CD4-positive, CD25-positive, alpha-beta regulatory T cell (primary cell): ENCODE data around the gene BAIAP3. TPM values are rescaled to one million over a fixed set of nuclear protein-coding genes. Genes with fewer than 3 reads are reported as not detected.

ENCODE experiments used
- ATAC-seq, 2 donors: fragments of 150-1000 bp; cut with Tn5 transposase; one replicate each; pipeline ENCODE4 v1.10.0; 2021; ENCODE audit warnings: low read depth in 2 of 2, moderate number of reproducible peaks in 2 of 2, moderate library complexity in 1 of 2
- DNase-seq, 3 donors: peaks; one replicate each; pipeline versions ENCODE4 v3.0.0 to v3.0.0-alpha.2; 2012 to 2022; ENCODE audit warnings: mixed read lengths in 1 of 3
- H3K27ac ChIP-seq: one replicate; pipeline ENCODE4 v1.7.0; 2013; ENCODE audit warnings: mild to moderate bottlenecking, low read length; ENCODE audit not compliant: insufficient read depth, poor library complexity, severe bottlenecking
- H3K27me3 ChIP-seq: one replicate; pipeline ENCODE4 v1.7.0; 2013; ENCODE audit warnings: low read length; ENCODE audit not compliant: control insufficient read depth, insufficient read depth
- H3K36me3 ChIP-seq: one replicate; pipeline ENCODE4 v1.7.0; 2013; ENCODE audit warnings: mild to moderate bottlenecking, low read length, moderate library complexity; ENCODE audit not compliant: control insufficient read depth, insufficient read depth
- H3K4me1 ChIP-seq: 2 replicates; pipeline ENCODE4 v1.7.0; 2013; ENCODE audit warnings: mild to moderate bottlenecking, low read length; ENCODE audit not compliant: insufficient read depth, control insufficient read depth, poor library complexity, severe bottlenecking
- H3K4me3 ChIP-seq: one replicate; pipeline ENCODE4 v1.7.0; 2013; ENCODE audit warnings: low read depth, mild to moderate bottlenecking, low read length, moderate library complexity
- H3K9me3 ChIP-seq, 2 experiments: 1 replicate in 1 of 2; 2 replicates in 1 of 2; pipeline ENCODE4 v1.7.0; 2013; ENCODE audit warnings: low read length in 2 of 2, mild to moderate bottlenecking in 1 of 2, moderate library complexity in 1 of 2; ENCODE audit not compliant: control insufficient read depth in 2 of 2
- H3K27ac Mint-ChIP-seq, 3 donors: one replicate each; pipeline ENCODE4 v1.8.0; 2020 to 2022; ENCODE audit warnings: mild to moderate bottlenecking in 3 of 3, mixed read lengths in 3 of 3, moderate library complexity in 2 of 3
- H3K27me3 Mint-ChIP-seq: one replicate; pipeline ENCODE4 v1.8.0; 2022; ENCODE audit warnings: mild to moderate bottlenecking, mixed read lengths
- H3K36me3 Mint-ChIP-seq: one replicate; pipeline ENCODE4 v1.8.0; 2020; ENCODE audit warnings: mixed read lengths
- H3K4me1 Mint-ChIP-seq, 4 donors: one replicate each; pipeline ENCODE4 v1.8.0; 2020 to 2022; ENCODE audit warnings: mixed read lengths in 4 of 4, mild to moderate bottlenecking in 1 of 4
- H3K4me3 Mint-ChIP-seq, 4 donors: one replicate each; pipeline ENCODE4 v1.8.0; 2020 to 2022; ENCODE audit warnings: mild to moderate bottlenecking in 4 of 4, mixed read lengths in 4 of 4, moderate library complexity in 3 of 4
- H3K9me3 Mint-ChIP-seq, 7 donors: one replicate each; pipeline ENCODE4 v1.8.0; 2020 to 2022; ENCODE audit warnings: mixed read lengths in 7 of 7, mild to moderate bottlenecking in 3 of 7, moderate library complexity in 2 of 7
- polyA plus RNA-seq, 4 donors: library from polyadenylated mRNA; unstranded; fragments of 300-500 nt; fragmentation: Illumina TruSeq; gene quantifications; one replicate each; pipeline ENCODE4 v1.2.3, GENCODE V29; 2021
- total RNA-seq: library from RNA; stranded (reverse); gene quantifications from one replicate; pipeline ENCODE4 v1.2.3, GENCODE V29; 2022

Gene BAIAP3
- total and polyA plus RNA-seq, 5 donors from 2014 or later, result 0.11 to 3.1 (median 0.35) TPM

DNA sequence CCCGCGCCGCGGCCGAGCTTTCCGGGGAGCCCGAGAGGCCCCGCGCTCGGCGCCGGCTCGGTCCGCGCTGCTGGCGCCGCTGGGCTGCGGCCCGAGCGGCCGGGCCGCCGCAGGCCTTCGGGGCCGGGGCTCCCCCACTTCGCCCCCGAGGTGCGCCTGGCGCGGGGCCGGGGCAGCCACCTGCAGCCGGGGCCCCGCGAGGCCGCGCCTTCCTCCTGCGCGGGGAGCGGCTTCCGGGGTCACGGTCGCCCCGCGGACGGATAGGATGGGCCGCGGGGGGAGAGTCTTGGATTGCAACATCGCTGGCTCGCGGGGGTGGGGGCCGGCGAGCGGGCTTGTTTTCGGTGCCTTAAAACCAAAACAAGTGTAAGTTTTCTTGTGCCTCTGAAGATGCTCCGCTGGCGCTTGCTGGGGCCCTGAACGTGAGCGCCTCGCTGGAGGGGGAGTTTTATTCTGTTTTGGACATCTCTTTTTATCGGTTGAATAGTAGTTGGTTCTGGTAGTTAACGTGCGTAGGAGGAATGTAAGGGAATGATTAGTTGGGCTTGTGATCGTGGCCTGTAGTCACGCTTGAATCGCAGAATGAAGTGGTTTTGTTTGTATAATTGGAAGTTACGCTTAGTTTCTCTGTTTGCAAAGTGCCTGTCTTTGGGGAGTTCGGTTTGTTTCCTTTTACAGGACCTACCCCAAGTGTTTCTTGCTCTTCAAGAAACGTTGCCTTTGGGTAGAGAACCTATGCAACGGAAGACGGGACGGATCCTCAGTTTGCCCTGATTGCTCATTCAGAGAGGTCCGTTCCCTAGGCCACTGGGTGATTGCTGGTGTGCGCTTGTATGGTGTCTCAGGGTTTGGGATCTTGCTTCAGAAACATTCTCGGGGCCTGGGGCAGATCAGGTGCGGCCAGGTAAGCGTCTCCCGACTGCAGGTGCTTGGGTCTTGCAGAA, 23.3 kb upstream of the BAIAP3 start:
- peaks cover 19% of the 10 kb centered on the region for H3K36me3 ChIP-seq
- no peaks in the 10 kb centered on the region for H3K27me3 ChIP-seq
- Mint-ChIP-seq H3K27ac (peak overlapping the region; percentile 88 to 99 (median 98)), H3K27me3 (peaks cover 5% of the 10 kb centered on the region), H3K9me3 (peaks cover 0 to 1% (median 0%) of the 10 kb centered on the region in 7 donors), H3K4me3 (peak overlapping the region; percentile 93 to 98 (median 96)), H3K36me3 (peaks cover 10% of the 10 kb centered on the region), H3K4me1 (peaks cover 4 to 44% (median 17%) of the 10 kb centered on the region in 4 donors)
- peak overlapping the region; percentile 96 for H3K4me3 ChIP-seq
- DNase-seq, result peak; percentile 54 to 70 (median 55)
- peak; percentile 7 to 19 for ATAC-seq
- no peaks in the 10 kb centered on the region for H3K9me3 ChIP-seq
- peaks cover 46% of the 10 kb centered on the region for H3K4me1 ChIP-seq
- peak overlapping the region; percentile 64 for H3K27ac ChIP-seq

DNA sequence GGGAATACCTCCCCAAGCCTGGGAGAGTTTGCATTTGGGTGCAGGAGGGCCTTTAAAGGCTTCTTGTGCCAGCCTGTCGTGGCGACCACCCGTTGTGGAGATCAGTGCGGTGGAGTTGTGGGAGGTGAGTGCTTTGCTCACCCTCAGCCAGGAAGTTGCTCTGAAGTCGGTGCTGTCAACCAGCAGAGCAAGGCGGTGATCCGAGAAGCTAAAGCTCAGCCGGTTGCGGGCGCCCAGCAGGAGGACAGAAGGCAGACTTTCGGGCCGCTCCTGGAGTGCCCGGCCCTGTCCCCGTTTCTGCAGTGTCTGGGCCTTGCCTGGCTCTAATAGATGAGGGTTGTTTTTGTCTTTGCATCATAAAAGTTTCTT, 22.6 kb upstream of the BAIAP3 start:
- DNase-seq (peak in 2 of 3 donors; percentile 32 to 71), ATAC-seq (no peak)
- Mint-ChIP-seq H3K27me3 (peaks cover 5% of the 10 kb centered on the region), H3K9me3 (peaks cover 0 to 1% (median 0%) of the 10 kb centered on the region in 7 donors), H3K27ac (peak overlapping the region; percentile 88 to 99 (median 98)), H3K4me1 (peaks cover 4 to 44% (median 17%) of the 10 kb centered on the region in 4 donors), H3K36me3 (peaks cover 12% of the 10 kb centered on the region), H3K4me3 (peak overlapping the region; percentile 93 to 98 (median 96))
- Histone ChIP-seq H3K4me1 (peaks cover 41% of the 10 kb centered on the region), H3K27me3 (no peaks in the 10 kb centered on the region), H3K4me3 (peak overlapping the region; percentile 96), H3K9me3 (no peaks in the 10 kb centered on the region), H3K36me3 (peaks cover 26% of the 10 kb centered on the region), H3K27ac (peak overlapping the region; percentile 64)

DNA sequence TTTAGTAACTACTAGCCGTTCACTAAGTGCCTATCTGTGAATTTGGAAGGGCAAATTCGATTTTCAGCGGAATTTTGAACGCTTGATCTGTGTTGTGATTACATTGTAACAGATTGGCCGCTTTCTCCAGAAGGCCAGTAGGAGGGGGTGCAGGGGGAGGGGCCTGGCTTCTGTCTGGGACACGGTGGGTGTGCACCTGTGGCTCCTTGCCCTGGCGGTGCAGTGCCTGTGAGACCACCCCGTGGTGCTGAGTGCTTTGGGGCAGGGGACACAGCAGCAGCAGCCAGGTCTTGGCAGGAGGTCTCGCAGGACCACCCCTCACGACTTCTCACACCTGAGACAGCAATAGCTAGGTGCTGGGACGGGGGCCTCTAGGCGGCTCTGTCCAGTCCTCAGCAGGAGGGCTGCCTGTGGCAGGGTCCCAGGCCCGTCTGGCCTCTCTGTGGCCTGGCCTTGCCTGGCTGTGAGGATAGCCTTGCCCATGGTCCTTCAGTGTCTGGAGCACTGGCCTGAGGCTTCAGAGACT, 22.2 kb upstream of the BAIAP3 start:
- peak overlapping the region; percentile 43 to 99 (median 88) for H3K27ac Mint-ChIP-seq
- no peaks in the 10 kb centered on the region for H3K27me3 ChIP-seq
- H3K9me3 Mint-ChIP-seq, result peaks cover 0 to 1% (median 0%) of the 10 kb centered on the region in 7 donors
- H3K9me3 ChIP-seq, result no peaks in the 10 kb centered on the region
- peaks cover 30% of the 10 kb centered on the region for H3K36me3 ChIP-seq
- ATAC-seq, result no peak
- H3K36me3 Mint-ChIP-seq, result peaks cover 17% of the 10 kb centered on the region
- peaks cover 40% of the 10 kb centered on the region for H3K4me1 ChIP-seq
- H3K4me3 ChIP-seq, result peak overlapping the region; percentile 96
- DNase-seq, result no peak
- peak overlapping the region; percentile 64 for H3K27ac ChIP-seq
- H3K27me3 Mint-ChIP-seq, result peaks cover 5% of the 10 kb centered on the region
- peaks cover 4 to 43% (median 17%) of the 10 kb centered on the region in 4 donors for H3K4me1 Mint-ChIP-seq
- peak overlapping the region; percentile 93 to 98 (median 96) for H3K4me3 Mint-ChIP-seq

DNA sequence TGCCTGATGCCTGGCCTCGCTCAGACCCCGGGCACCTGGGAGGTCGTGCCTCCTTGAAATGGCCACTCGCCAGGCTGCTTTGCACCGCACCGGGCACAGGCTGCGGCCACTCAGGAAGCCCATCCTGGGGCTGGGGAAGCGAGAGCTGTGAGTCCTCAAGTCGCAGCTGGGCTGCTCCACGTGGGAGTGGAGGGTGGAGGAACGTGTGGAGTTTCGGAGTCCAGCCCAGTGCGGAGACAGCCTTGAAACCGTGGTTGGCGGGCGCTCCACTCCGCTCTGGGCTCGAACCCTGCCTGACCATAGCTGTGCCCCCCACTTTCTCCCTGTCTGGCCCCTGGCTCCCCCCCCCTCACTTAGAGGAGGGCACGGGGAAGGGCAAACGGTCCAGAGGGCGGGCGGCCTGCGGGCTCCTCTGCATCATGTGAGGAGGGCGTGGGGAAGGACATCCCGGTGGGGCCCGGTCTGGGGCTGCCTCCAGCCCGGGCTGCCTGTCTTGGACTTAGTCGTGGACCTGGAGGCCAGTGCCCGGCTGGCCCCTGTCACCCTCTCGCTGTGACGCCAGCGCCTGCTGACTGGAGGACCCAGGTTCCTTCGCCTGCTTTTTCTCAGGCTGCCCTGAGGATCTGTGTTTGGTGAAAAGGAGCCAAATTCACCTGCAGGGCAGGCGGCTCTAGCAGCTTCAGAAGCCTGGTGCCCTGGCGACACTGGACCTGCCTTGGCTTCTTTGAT, 21.5 kb upstream of the BAIAP3 start:
- Mint-ChIP-seq H3K4me1 (peaks cover 4 to 40% (median 16%) of the 10 kb centered on the region in 4 donors), H3K36me3 (peaks cover 22% of the 10 kb centered on the region)

DNA sequence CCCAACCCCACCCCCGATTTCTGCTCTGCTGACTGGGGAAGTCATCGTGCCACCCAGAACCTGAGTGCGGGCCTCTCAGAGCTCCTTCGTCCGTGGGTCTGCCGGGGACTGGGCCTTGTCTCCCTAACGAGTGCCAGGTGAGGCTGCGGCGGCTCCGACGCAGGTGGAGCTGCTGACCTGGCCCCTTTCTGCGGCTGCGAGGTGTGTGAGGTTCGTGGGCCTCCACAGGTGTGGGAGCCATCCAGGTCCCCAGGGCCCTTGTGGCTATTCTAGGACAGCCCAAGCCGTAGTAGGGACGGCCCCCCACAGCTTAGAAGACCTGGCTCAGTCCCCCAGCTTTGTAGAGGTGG, 21.0 kb upstream of the BAIAP3 start:
- Histone ChIP-seq H3K36me3 (peaks cover 42% of the 10 kb centered on the region), H3K27ac (no peak overlapping the region), H3K4me1 (peaks cover 40% of the 10 kb centered on the region), H3K9me3 (no peaks in the 10 kb centered on the region), H3K4me3 (no peak overlapping the region), H3K27me3 (no peaks in the 10 kb centered on the region)
- peaks cover 22% of the 10 kb centered on the region for H3K36me3 Mint-ChIP-seq
- peaks cover 5% of the 10 kb centered on the region for H3K27me3 Mint-ChIP-seq
- peaks cover 4 to 41% (median 16%) of the 10 kb centered on the region in 4 donors for H3K4me1 Mint-ChIP-seq
- H3K9me3 Mint-ChIP-seq, result peaks cover 0 to 1% (median 0%) of the 10 kb centered on the region in 7 donors
- no peak overlapping the region for H3K27ac Mint-ChIP-seq
- no peak for ATAC-seq
- H3K4me3 Mint-ChIP-seq, result peak overlapping the region; percentile 41 to 84 (median 60)
- no peak for DNase-seq

More for the DNA sequence above, 21.5 kb upstream of the BAIAP3 start:
- Mint-ChIP-seq H3K4me3 (peak overlapping the region in 3 of 4 donors; percentile 93 to 97 (median 94)), H3K27me3 (peaks cover 5% of the 10 kb centered on the region), H3K9me3 (peaks cover 0 to 1% (median 0%) of the 10 kb centered on the region in 7 donors), H3K27ac (peak overlapping the region in 1 of 3 donors; percentile 43)
- Histone ChIP-seq H3K36me3 (peaks cover 37% of the 10 kb centered on the region), H3K4me3 (peak overlapping the region; percentile 96), H3K27me3 (no peaks in the 10 kb centered on the region), H3K9me3 (no peaks in the 10 kb centered on the region), H3K4me1 (peaks cover 40% of the 10 kb centered on the region), H3K27ac (no peak overlapping the region)
- DNase-seq (no peak), ATAC-seq (no peak)

DNA sequence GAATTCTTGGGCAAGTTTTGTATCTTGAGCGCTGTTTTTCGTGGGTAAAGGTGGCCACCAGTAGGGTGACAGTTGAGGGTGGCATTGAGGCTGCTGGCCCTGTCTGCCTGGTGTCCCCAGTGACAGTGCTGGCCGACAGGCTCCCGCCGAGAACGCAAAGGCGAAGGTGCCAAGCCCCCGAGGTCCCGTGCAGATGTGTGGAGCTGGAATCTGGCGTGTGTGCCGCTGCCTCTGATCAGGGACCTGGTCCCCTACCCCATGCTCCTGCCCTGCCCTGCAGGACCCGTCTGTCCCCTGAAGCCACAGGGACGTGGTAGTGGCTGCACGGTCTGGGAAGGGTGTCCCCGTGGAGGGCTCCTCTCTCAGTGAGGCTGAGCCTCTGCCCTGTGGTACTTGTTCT, 20.5 kb upstream of the BAIAP3 start:
- Mint-ChIP-seq H3K4me3 (peak overlapping the region; percentile 41 to 84 (median 66)), H3K36me3 (peaks cover 26% of the 10 kb centered on the region), H3K27me3 (peaks cover 5% of the 10 kb centered on the region), H3K9me3 (peaks cover 0 to 1% (median 0%) of the 10 kb centered on the region in 7 donors), H3K27ac (no peak overlapping the region), H3K4me1 (peaks cover 4 to 45% (median 16%) of the 10 kb centered on the region in 4 donors)
- no peak for DNase-seq
- H3K27me3 ChIP-seq, result no peaks in the 10 kb centered on the region
- no peak overlapping the region for H3K4me3 ChIP-seq
- peaks cover 40% of the 10 kb centered on the region for H3K4me1 ChIP-seq
- no peak for ATAC-seq
- H3K9me3 ChIP-seq, result no peaks in the 10 kb centered on the region
- peaks cover 47% of the 10 kb centered on the region for H3K36me3 ChIP-seq
- no peak overlapping the region for H3K27ac ChIP-seq

DNA sequence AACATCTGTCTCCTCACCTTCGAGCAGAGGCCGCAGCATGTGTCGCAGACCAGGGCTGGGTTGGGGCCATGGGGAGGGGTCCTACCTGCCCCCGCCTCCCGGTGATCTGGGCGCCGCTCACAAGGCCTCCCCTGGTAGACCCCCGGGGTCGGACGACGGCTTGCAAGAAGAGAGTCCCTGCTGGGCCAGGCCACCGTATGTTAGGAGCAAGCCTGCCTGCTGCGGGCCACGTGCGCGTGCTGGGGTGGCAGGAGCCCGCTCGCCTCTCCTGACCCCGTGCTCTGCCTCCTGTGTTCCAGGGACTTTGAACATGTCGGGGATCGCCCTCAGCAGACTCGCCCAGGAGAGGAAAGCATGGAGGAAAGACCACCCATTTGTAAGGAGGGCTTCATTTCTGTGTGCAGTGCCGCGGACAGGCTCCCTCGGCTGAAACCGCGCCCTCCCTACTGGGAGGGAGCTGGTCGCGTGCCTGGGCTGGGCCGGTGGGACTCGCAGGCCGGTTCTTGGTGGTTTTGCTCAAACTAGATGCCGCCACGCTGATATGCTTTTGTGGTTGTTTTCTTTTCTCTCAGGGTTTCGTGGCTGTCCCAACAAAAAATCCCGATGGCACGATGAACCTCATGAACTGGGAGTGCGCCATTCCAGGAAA, 19.6 kb upstream of the BAIAP3 start:
- peaks cover 56% of the 10 kb centered on the region for H3K36me3 ChIP-seq
- peaks cover 4 to 41% (median 18%) of the 10 kb centered on the region in 4 donors for H3K4me1 Mint-ChIP-seq

More for the DNA sequence above, 19.6 kb upstream of the BAIAP3 start:
- Mint-ChIP-seq H3K36me3 (peaks cover 32% of the 10 kb centered on the region), H3K9me3 (peaks cover 0 to 1% (median 0%) of the 10 kb centered on the region in 7 donors), H3K4me3 (peak overlapping the region in 1 of 4 donors; percentile 60), H3K27me3 (peaks cover 4% of the 10 kb centered on the region), H3K27ac (no peak overlapping the region)
- no peaks in the 10 kb centered on the region for H3K9me3 ChIP-seq
- DNase-seq (no peak), ATAC-seq (no peak)
- H3K27ac ChIP-seq, result no peak overlapping the region
- H3K4me3 ChIP-seq, result no peak overlapping the region
- peaks cover 40% of the 10 kb centered on the region for H3K4me1 ChIP-seq
- no peaks in the 10 kb centered on the region for H3K27me3 ChIP-seq
